ENCODE results near the gene GMDS.

GRCh38 chr6:1624058-1624850 lies 621.2 kb downstream of the GMDS start:
- TF ChIP-seq CTCF (conservative IDR thresholded peaks at IDR 0.05; ENCODE audit: low read length) (no peak), EZH2phosphoT487 (IDR thresholded peaks at IDR 0.05; ENCODE audit: borderline replicate concordance) (no peak)

Data from Loucy (cell line).